ENCODE data around the gene NPR1. TPM values are rescaled to one million over a fixed set of nuclear protein-coding genes. Genes with fewer than 3 reads are reported as not detected.
"Not testable (repeated sequence)": the region's sequence is repeated elsewhere in the genome, so short reads cannot be mapped to it uniquely, and the experiment has no call there.

The NPR1 gene
- polyA plus RNA-seq, 2 of the 4 experiments (the other 2 are of a cell fraction): 0.39 to 1.9 TPM

- TF ChIP-seq NR3C1 (IDR thresholded peaks at IDR 0.05): no peak
- TF ChIP-seq MAFK (IDR thresholded peaks at IDR 0.05; ENCODE audit: partially characterized antibody): no peak
- no peak for TF ChIP-seq CBX8 (IDR thresholded peaks at IDR 0.05)
- TF ChIP-seq CHD2 (IDR thresholded peaks at IDR 0.05; ENCODE audit: low read length, partially characterized antibody): no peak
- TF ChIP-seq EP300 (IDR thresholded peaks at IDR 0.05): no peak
- no peak for TF ChIP-seq TFCP2L1 (CRISPR knock-in tag; IDR thresholded peaks at IDR 0.05)
- TF ChIP-seq RNF2 (IDR thresholded peaks at IDR 0.05; ENCODE audit: borderline replicate concordance, low read depth): no peak
- TF ChIP-seq E2F6 (IDR thresholded peaks at IDR 0.05; ENCODE audit: borderline replicate concordance, low read depth): no peak
- no peak for TF ChIP-seq POLR2A (IDR thresholded peaks at IDR 0.05; ENCODE audit: low read length)
- TF ChIP-seq ZC3H11A (IDR thresholded peaks at IDR 0.05): no peak
- no peak for TF ChIP-seq RFX5 (IDR thresholded peaks at IDR 0.05)
- TF ChIP-seq MYC (IDR thresholded peaks at IDR 0.05; ENCODE audit: borderline replicate concordance, low read length): no peak
- TF ChIP-seq BCL3 (IDR thresholded peaks at IDR 0.05): no peak
- no peak for TF ChIP-seq MAZ (IDR thresholded peaks at IDR 0.05; ENCODE audit: borderline replicate concordance, low read depth, low read length)
- TF ChIP-seq KDM5A (IDR thresholded peaks at IDR 0.05): no peak
- ChIA-PET POLR2A (interaction anchor here (1.9 kb wide), 1 partner anchor 34 kb away, joined by 4 read pairs; the partner anchor contains the start of gene CHTOP), CTCF (interaction anchor here (1.4 to 4.1 kb wide), 3 partner anchors 10 to 95 kb away, joined by 5 to 13 read pairs (median 11); partner anchors contain the start of gene S100A13)
- peaks cover 10% of the 10 kb centered on the region for H3K4me1 ChIP-seq
- H3K27ac ChIP-seq: no peak overlapping the region
- DNase-seq (ENCODE audit: low read depth in 1 of 2, low spot score in 1 of 2) (no peak), ATAC-seq (no peak), FAIRE-seq (no peak)
- H3K4me3 ChIP-seq: no peak overlapping the region
- no peak overlapping the region for H3K4me2 ChIP-seq
- no peaks in the 10 kb centered on the region for H3K9me3 ChIP-seq
- 87% methylated on average over 4 of the region's 4 CpGs for WGBS (ENCODE audit: missing lambda C conversion rate)
Observed at GRCh38 chr1:153667439-153667838, 11.0 kb upstream of the NPR1 start.

- CTCF ChIA-PET: interaction anchor here (0.7 to 4.1 kb wide), 3 partner anchors 9 to 96 kb away, joined by 3 to 13 read pairs (median 11); no protein-coding TSS in a partner anchor
- H3K27ac ChIP-seq; POLR2A ChIA-PET; H3K9me3 ChIP-seq; H3K4me3 ChIP-seq; FAIRE-seq; DNase-seq (ENCODE audit: low read depth in 1 of 2, low spot score in 1 of 2); ATAC-seq; H3K4me1 ChIP-seq; H3K4me2 ChIP-seq: not testable (repeated sequence)
- whole genome bisulfite sequencing (ENCODE audit: missing lambda C conversion rate): 99% methylated on average over 8 of the region's 8 CpGs
Observed at GRCh38 chr1:153668672-153669071, 9.8 kb upstream of the NPR1 start.

GRCh38 chr1:153669606-153670005 is 8.9 kb upstream of the NPR1 start:
- H3K4me1 ChIP-seq: peaks cover 10% of the 10 kb centered on the region
- ChIA-PET CTCF (interaction anchor here (1.4 to 4.1 kb wide), 4 partner anchors 8 to 97 kb away, joined by 4 to 13 read pairs (median 8); partner anchors contain the start of gene S100A13), POLR2A (interaction anchor here (1.6 kb wide), 1 partner anchor 11 kb away, joined by 4 read pairs; no protein-coding TSS in a partner anchor)
- no peaks in the 10 kb centered on the region for H3K9me3 ChIP-seq
- 79% methylated on average over 6 of the region's 6 CpGs for WGBS (ENCODE audit: missing lambda C conversion rate)
- TF ChIP-seq ZFP36 (IDR thresholded peaks at IDR 0.05; ENCODE audit: borderline replicate concordance, partially characterized antibody) (no peak), RAD21 (conservative IDR thresholded peaks at IDR 0.05 in 1 of 2, IDR thresholded peaks at IDR 0.05 in 1 of 2) (no peak), RNF2 (IDR thresholded peaks at IDR 0.05; ENCODE audit: borderline replicate concordance, low read depth) (no peak), JUNB (IDR thresholded peaks at IDR 0.05) (no peak), RFX5 (IDR thresholded peaks at IDR 0.05) (no peak), RARB (CRISPR knock-in tag; IDR thresholded peaks at IDR 0.05) (no peak), HMGXB4 (CRISPR knock-in tag; IDR thresholded peaks at IDR 0.05; ENCODE audit: borderline replicate concordance) (no peak), RCOR1 (IDR thresholded peaks at IDR 0.05; ENCODE audit: low read depth, low read length) (no peak), MAZ (IDR thresholded peaks at IDR 0.05; ENCODE audit: borderline replicate concordance, low read depth, low read length) (no peak), REST (IDR thresholded peaks at IDR 0.05) (no peak), TFCP2L1 (CRISPR knock-in tag; IDR thresholded peaks at IDR 0.05) (no peak), MYC (IDR thresholded peaks at IDR 0.05; ENCODE audit: borderline replicate concordance, low read length) (no peak)
- peak overlapping the region in 1 of 2 experiments; percentile 90; a peak in 2 of 6 replicates for H3K27ac ChIP-seq
- peak overlapping the region; percentile 97 for H3K4me2 ChIP-seq
- FAIRE-seq (no peak), ATAC-seq (no peak), DNase-seq (ENCODE audit: low read depth in 1 of 2, low spot score in 1 of 2) (no peak)
- peak overlapping the region; percentile 78 for H3K4me3 ChIP-seq
